GM19455 (cell line): ENCODE measurements around the gene PDX1.

Experiments
- ATAC-seq: cut with Tn5 transposase; IDR thresholded peaks from one replicate; pipeline ENCODE4 v1.9.1; 2021; ENCODE audit not compliant: unreplicated experiment

PDX1 gene

GRCh38 chr13:27919934-27920676 is at the start of gene PDX1:
TSS of gene PDX1 (plus strand) at chr13:27920000. CDS start at chr13:27920139, 139 bp downstream.
- ATAC-seq = no peak

GRCh38 chr13:27878274-27878673 is 41.5 kb upstream of the PDX1 start:
- ATAC-seq = no peak

DNA sequence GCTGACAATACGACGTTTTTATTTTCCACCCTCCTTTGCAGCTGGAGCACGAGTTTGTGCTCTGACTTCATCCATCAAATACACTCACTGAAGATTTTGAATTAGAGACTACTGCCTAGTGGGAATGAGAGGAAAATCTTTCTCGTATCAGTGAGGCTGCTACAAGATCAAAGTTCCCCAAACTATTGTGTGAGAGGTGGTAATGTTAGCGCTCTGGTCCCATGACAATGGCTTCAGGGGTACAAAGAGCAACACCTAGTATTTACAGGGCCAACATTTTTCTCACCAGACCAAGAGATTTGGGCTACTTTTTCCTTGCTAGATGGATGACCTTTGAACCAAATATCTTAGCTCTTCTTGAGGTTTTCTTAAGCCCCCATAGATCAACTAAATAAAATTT is 30.3 kb upstream of the PDX1 start:
- ATAC-seq = no peak

DNA sequence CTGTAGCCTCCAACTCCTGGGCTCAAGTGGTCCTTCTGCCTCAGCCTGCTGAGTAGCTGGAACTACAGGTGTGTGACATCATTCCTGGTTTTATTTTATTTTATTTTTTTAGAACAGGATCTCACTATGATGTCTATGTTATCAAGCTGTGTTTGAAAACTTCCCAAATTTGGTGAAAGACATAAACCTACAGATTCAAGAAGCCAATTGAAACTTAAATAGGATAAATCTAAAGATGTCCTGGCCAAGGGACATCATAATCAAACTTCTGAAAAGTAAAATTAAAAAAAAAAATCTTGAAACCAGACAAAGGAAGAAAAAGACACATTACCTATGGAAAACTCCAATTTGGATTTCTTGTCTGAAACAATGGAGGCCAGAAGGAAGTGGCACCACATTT is 23.1 kb upstream of the PDX1 start:
- no peak for ATAC-seq

- no peak for ATAC-seq
Observed at GRCh38 chr13:27904719-27905118, 15.1 kb upstream of the PDX1 start.

- ATAC-seq = no peak
Observed at GRCh38 chr13:27905650-27906049, 14.2 kb upstream of the PDX1 start.

DNA sequence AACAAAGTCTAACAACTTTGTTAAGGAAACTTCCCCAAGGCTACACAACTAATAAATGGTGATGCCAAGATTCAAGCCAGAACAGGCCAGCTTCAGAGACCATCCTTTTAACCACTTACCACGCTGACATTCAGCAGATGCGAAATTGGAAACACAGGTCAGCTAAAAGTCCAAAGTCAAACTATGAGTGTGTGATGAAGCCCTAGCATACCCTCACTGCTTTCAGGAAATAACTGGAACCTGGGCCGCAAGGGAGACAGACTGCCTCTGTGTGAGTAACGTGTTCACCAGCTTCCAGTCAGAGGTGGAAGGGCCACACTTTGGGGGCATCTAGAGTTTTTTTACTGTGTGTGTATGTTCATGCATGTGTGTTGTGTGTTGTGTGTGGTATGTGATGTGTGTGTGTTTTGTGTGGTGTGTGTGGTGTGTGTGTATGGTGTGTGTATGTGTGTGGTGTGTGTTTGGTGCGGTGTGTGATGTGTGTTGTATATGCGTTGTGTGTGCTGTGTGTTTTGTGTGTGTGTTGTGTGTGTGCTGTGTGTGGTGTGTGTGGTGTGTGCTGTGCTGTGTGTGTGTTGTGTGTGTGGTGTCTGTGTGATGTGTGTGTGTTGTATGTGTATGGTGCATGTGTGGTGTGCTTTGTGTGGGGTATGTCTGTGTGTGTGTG is 12.5 kb upstream of the PDX1 start:
- no peak for ATAC-seq

GRCh38 chr13:27909378-27909777 is 10.4 kb upstream of the PDX1 start:
- ATAC-seq = no peak

DNA sequence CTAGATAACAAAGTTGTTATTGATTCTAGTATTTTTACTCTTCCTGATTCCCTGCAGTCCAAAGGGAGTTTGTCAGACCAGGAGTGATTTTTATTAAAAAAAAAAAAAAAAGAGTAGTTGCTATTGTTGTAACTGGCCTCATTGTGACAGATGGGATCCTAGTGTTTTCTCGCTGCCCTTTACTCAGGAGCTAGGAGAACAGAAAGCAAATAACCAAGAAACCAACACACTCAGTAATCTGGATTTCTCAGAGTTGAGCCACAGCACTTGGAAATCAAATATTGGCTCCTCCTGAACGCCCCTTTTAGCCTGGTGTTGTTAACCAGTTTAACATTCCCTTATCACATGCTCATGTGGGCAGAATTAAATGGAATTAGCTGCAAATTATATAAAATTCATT is 8.3 kb upstream of the PDX1 start:
- no peak for ATAC-seq

DNA sequence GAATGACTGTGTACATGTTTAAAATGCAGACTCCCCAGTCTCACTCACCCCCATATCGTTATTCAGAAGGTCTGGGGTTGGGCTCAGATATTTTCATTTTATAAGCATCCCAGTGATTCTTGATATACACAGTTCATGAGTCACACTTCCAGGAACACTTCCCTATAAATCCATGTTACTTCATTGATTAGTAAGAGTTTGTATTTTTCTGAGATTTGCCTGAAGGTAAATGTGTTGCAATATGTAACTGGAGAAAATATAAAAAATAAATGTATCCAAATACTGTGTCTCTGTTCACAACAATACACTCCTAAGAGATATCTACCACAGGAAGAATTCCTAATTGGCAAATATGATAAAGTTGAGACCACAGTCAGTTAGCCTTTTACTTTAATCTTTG is 6.6 kb upstream of the PDX1 start:
- no peak for ATAC-seq

DNA sequence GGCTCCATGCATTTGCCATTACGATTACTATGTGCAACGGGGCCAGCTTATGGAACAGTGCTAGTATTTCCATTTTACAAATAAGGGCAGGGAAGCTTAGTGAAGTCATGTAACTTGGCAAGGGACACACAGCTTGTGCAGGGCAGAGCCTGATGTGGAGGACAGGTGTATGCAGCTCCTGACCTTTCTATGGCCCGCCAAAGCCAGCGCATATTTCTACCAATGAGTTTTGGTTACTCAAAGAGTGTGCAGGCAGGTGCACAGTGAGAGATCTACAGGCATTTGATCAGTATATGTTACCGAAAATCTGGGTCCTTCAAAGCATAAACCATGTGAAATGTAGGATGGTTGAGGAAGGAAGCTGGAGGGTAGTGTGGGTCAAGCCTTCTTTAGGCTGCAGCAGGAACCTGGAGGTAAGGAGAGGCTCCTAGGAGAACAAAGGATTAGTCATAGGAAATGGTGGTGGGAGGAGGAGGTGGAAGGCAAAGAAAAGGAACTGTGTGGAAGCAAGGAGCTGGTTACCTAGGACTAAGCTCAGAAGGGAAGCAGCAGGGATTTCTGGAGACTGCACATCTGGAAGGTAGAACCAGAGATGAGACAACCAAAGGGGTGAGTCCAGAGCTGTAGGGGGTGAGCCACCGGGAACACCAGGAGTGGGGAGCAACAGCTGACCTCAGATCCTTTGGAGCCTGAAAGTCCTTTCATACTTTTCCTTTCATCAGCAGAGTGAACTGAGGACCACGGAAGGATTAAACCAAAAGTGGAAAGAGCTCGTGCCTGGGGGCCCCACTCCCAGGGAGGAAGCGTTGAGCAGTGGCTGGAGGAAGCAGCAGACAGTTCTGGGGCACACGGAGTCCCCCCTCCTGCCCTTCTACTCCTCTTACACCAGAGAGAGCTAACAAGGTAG is 4.2 kb upstream of the PDX1 start:
- no peak for ATAC-seq

GRCh38 chr13:27917121-27917947 is 2.5 kb upstream of the PDX1 start:
- no peak for ATAC-seq

DNA sequence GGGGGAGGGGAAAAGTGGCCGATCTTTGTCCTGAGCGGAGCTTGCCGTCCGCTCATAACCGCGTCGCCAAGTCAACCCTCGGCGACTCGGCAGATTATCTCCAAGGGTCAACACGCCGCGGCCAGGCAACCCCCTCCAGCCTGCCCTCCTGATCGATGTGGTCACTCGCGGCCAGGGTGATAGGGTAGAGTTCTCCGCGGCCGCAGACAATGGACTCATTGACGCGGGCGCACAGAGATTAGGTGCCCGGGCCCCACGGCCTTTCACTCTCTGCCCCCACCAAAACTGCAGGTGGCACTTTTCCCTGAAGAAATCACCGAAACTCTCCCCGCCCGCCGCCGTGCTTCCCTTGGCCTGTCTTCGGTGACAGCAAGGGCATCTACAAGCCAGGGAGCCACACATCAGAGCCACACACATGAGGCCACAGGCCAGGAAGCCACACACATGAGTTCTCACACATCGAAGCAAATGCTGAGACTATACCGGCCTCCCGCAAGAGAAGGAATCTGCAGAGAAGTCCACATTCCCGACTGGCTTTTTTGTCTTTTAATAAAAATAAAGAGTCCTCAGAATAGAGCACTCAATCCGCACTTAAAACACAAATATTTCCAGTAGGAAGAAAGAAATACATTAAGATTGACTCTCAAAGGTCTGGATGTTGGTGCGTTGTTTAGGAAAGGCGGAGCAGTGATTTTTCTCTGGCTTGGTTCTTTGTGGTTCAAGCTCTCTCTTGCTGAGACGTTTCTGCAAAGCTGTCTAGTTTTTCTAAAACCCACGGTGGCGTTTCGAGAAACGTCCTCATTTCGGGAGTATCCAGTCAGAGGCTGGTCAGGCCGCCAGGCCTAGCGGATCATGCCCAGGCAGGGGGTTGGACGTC is 1.5 kb upstream of the PDX1 start:
- ATAC-seq = no peak

- ATAC-seq = no peak
Observed at GRCh38 chr13:27918918-27919658, 712 bp upstream of the PDX1 start.

GRCh38 chr13:27919659-27919933 is 204 bp upstream of the PDX1 start:
- no peak for ATAC-seq

- ATAC-seq = no peak
Observed at GRCh38 chr13:27920677-27921420, 1.0 kb downstream of the PDX1 start.

GRCh38 chr13:27921421-27921960 is 1.7 kb downstream of the PDX1 start:
- ATAC-seq = no peak
